ENCODE data around the gene LATS2.

Gene LATS2

GRCh38 chr13:21089830-21090229, 28.4 kb upstream of the LATS2 start:
- Histone ChIP-seq H3K4me2 (no peak overlapping the region), H3K9ac (no peak overlapping the region), H4K20me1 (ENCODE audit: insufficient read depth) (no peaks in the 10 kb centered on the region), H3K4me3 (IDR thresholded peaks at IDR 0.05; ENCODE audit: insufficient read depth, low read depth, low read length) (no peak overlapping the region), H3K27me3 (ENCODE audit: insufficient read depth, low read depth) (no peaks in the 10 kb centered on the region), H3K27ac (no peak overlapping the region), H3K36me3 (ENCODE audit: insufficient read depth) (no peaks in the 10 kb centered on the region), H3K79me2 (ENCODE audit: insufficient read depth, low read depth) (no peaks in the 10 kb centered on the region), H3K4me1 (ENCODE audit: low read depth, poor library complexity, severe bottlenecking) (no peaks in the 10 kb centered on the region), H2AFZ (ENCODE audit: low read depth) (no peak overlapping the region)
- no peak for TF ChIP-seq CTCF (conservative IDR thresholded peaks at IDR 0.05; ENCODE audit: low read depth, low read length)

- no peak for TF ChIP-seq CTCF (conservative IDR thresholded peaks at IDR 0.05; ENCODE audit: low read depth, low read length)
- Histone ChIP-seq H3K36me3 (ENCODE audit: insufficient read depth) (no peaks in the 10 kb centered on the region), H4K20me1 (ENCODE audit: insufficient read depth) (no peaks in the 10 kb centered on the region)
Measured at GRCh38 chr13:21088534-21088933, 27.1 kb upstream of the LATS2 start.

GRCh38 chr13:21086929-21087328, 25.5 kb upstream of the LATS2 start:
- Histone ChIP-seq H3K27me3 (ENCODE audit: insufficient read depth, low read depth) (no peaks in the 10 kb centered on the region), H4K20me1 (ENCODE audit: insufficient read depth) (no peaks in the 10 kb centered on the region), H3K79me2 (ENCODE audit: insufficient read depth, low read depth) (no peaks in the 10 kb centered on the region), H3K27ac (no peak overlapping the region), H2AFZ (ENCODE audit: low read depth) (no peak overlapping the region), H3K4me3 (IDR thresholded peaks at IDR 0.05; ENCODE audit: insufficient read depth, low read depth, low read length) (no peak overlapping the region), H3K4me1 (ENCODE audit: low read depth, poor library complexity, severe bottlenecking) (no peaks in the 10 kb centered on the region), H3K9ac (no peak overlapping the region), H3K4me2 (no peak overlapping the region), H3K36me3 (ENCODE audit: insufficient read depth) (no peaks in the 10 kb centered on the region)
- TF ChIP-seq CTCF (conservative IDR thresholded peaks at IDR 0.05; ENCODE audit: low read depth, low read length), result no peak

More at GRCh38 chr13:21088534-21088933, 27.1 kb upstream of the LATS2 start:
- no peak overlapping the region for H2AFZ ChIP-seq (ENCODE audit: low read depth)
- no peak overlapping the region for H3K4me3 ChIP-seq (IDR thresholded peaks at IDR 0.05; ENCODE audit: insufficient read depth, low read depth, low read length)
- H3K9ac ChIP-seq, result no peak overlapping the region
- no peaks in the 10 kb centered on the region for H3K4me1 ChIP-seq (ENCODE audit: low read depth, poor library complexity, severe bottlenecking)
- no peaks in the 10 kb centered on the region for H3K27me3 ChIP-seq (ENCODE audit: insufficient read depth, low read depth)
- H3K27ac ChIP-seq, result no peak overlapping the region
- H3K79me2 ChIP-seq (ENCODE audit: insufficient read depth, low read depth), result no peaks in the 10 kb centered on the region
- H3K4me2 ChIP-seq, result no peak overlapping the region

GRCh38 chr13:21081926-21082325, 20.5 kb upstream of the LATS2 start:
- Histone ChIP-seq H3K9ac (no peak overlapping the region), H3K4me3 (IDR thresholded peaks at IDR 0.05; ENCODE audit: insufficient read depth, low read depth, low read length) (no peak overlapping the region), H3K79me2 (ENCODE audit: insufficient read depth, low read depth) (no peaks in the 10 kb centered on the region), H3K4me2 (no peak overlapping the region), H3K4me1 (ENCODE audit: low read depth, poor library complexity, severe bottlenecking) (no peaks in the 10 kb centered on the region), H4K20me1 (ENCODE audit: insufficient read depth) (no peaks in the 10 kb centered on the region), H3K36me3 (ENCODE audit: insufficient read depth) (no peaks in the 10 kb centered on the region), H2AFZ (ENCODE audit: low read depth) (no peak overlapping the region), H3K27me3 (ENCODE audit: insufficient read depth, low read depth) (no peaks in the 10 kb centered on the region), H3K27ac (no peak overlapping the region)
- TF ChIP-seq CTCF (conservative IDR thresholded peaks at IDR 0.05; ENCODE audit: low read depth, low read length), result no peak

- no peak overlapping the region for H3K27ac ChIP-seq
- no peaks in the 10 kb centered on the region for H3K27me3 ChIP-seq (ENCODE audit: insufficient read depth, low read depth)
- no peaks in the 10 kb centered on the region for H3K79me2 ChIP-seq (ENCODE audit: insufficient read depth, low read depth)
- H3K9ac ChIP-seq, result no peak overlapping the region
- H3K4me2 ChIP-seq, result no peak overlapping the region
- H3K4me1 ChIP-seq (ENCODE audit: low read depth, poor library complexity, severe bottlenecking), result no peaks in the 10 kb centered on the region
- H4K20me1 ChIP-seq (ENCODE audit: insufficient read depth), result no peaks in the 10 kb centered on the region
- TF ChIP-seq CTCF (conservative IDR thresholded peaks at IDR 0.05; ENCODE audit: low read depth, low read length), result no peak
- H3K36me3 ChIP-seq (ENCODE audit: insufficient read depth), result no peaks in the 10 kb centered on the region
- no peak overlapping the region for H2AFZ ChIP-seq (ENCODE audit: low read depth)
- no peak overlapping the region for H3K4me3 ChIP-seq (IDR thresholded peaks at IDR 0.05; ENCODE audit: insufficient read depth, low read depth, low read length)
Measured at GRCh38 chr13:21080593-21080891, 19.2 kb upstream of the LATS2 start.

Data from KMS-11 (cell line).